ENCODE measurements around the gene XRN2.
"Not testable (repeated sequence)": the region's sequence is repeated elsewhere in the genome, so short reads cannot be mapped to it uniquely, and the experiment has no call there.

The XRN2 gene

DNA sequence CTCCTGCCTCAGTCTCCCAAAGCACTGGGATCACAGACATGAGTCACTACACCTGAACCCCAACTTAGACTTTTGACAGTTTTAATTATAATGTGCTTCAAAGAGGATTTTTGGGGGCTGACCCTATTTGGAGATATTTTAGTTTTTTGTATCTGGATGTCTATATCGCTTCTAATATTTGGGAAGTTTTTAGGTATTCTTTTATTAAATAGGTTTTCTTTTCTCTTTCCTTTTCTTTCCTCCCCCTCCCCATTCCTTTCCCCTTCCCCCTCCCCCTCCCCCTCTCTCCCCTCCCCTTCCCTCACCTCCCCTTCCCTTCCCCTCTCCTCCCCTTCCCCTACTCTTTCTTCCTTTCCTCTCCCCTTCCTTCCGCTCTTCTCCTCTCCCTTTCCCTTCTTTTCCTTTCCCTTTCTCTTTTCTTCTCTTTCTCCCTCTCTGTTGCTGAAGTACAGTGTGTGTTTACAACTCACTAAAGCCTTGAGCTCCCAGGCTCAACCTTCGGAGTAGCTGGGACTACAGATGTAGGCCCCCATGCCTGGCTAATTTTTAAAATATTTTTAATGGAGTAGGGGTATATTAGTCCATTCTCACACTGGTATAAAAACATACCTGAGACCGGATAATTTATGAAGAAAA, 118.6 kb downstream of the XRN2 start:
- no peak overlapping the region for H3K4me3 ChIP-seq (ENCODE audit: low read length)
- no peaks in the 10 kb centered on the region for H4K20me1 ChIP-seq (ENCODE audit: insufficient read depth, low read length)
- H2AFZ ChIP-seq (ENCODE audit: low read depth, low read length), result no peak overlapping the region
- H3K36me3 ChIP-seq (replicated peaks; ENCODE audit: low read depth, low read length), result no peaks in the 10 kb centered on the region
- peaks cover 15% of the 10 kb centered on the region; the same call in 1 of the 2 replicates for H3K9me3 ChIP-seq (ENCODE audit: insufficient read depth, low read length)
- TF ChIP-seq EZH2phosphoT487 (IDR thresholded peaks at IDR 0.05; ENCODE audit: low read depth), result no peak
- TF ChIP-seq, protein P1, sequence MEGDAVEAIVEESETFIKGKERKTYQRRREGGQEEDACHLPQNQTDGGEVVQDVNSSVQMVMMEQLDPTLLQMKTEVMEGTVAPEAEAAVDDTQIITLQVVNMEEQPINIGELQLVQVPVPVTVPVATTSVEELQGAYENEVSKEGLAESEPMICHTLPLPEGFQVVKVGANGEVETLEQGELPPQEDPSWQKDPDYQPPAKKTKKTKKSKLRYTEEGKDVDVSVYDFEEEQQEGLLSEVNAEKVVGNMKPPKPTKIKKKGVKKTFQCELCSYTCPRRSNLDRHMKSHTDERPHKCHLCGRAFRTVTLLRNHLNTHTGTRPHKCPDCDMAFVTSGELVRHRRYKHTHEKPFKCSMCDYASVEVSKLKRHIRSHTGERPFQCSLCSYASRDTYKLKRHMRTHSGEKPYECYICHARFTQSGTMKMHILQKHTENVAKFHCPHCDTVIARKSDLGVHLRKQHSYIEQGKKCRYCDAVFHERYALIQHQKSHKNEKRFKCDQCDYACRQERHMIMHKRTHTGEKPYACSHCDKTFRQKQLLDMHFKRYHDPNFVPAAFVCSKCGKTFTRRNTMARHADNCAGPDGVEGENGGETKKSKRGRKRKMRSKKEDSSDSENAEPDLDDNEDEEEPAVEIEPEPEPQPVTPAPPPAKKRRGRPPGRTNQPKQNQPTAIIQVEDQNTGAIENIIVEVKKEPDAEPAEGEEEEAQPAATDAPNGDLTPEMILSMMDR (IDR thresholded peaks at IDR 0.05; ENCODE audit: low read depth, low read length), result no peak
- no peak overlapping the region for H3K9ac ChIP-seq (ENCODE audit: low read length)
- H3K27me3 ChIP-seq (ENCODE audit: low read depth, low read length), result no peaks in the 10 kb centered on the region
- H3K79me2 ChIP-seq (ENCODE audit: low read length), result no peaks in the 10 kb centered on the region
- no peak overlapping the region for H3K4me2 ChIP-seq (ENCODE audit: low read length)
- no peak overlapping the region for H3K27ac ChIP-seq (ENCODE audit: low read length)
- no peaks in the 10 kb centered on the region for H3K4me1 ChIP-seq (ENCODE audit: low read length)

DNA sequence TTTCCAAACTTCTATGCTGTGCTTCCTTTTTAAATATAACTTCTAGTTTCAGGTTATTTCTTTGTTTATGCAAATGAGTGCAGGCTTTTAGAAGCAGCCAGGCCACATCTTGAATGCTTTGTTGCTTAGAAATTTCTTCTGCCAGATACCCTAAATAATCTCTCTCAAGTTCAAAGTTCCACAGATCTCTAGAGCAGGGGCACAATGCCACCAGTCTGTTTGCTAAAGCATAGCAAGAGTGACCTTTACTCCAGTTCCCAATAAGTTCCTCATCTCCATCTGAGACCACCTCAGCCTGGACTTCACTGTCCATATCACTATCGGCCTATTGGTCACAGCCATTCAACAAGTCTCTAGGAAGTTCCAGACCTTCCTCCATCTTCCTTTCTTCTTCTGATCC, 120.6 kb downstream of the XRN2 start:
- H3K27me3 ChIP-seq (ENCODE audit: low read depth, low read length); H3K27ac ChIP-seq (ENCODE audit: low read length); H3K4me2 ChIP-seq (ENCODE audit: low read length); H3K36me3 ChIP-seq (replicated peaks; ENCODE audit: low read depth, low read length); H3K4me3 ChIP-seq (ENCODE audit: low read length); H3K9ac ChIP-seq (ENCODE audit: low read length); H4K20me1 ChIP-seq (ENCODE audit: insufficient read depth, low read length); H2AFZ ChIP-seq (ENCODE audit: low read depth, low read length); H3K79me2 ChIP-seq (ENCODE audit: low read length); H3K4me1 ChIP-seq (ENCODE audit: low read length): not testable (repeated sequence)
- H3K9me3 ChIP-seq (ENCODE audit: insufficient read depth, low read length), result peaks cover 15% of the 10 kb centered on the region; the same call in 1 of the 2 replicates

DNA sequence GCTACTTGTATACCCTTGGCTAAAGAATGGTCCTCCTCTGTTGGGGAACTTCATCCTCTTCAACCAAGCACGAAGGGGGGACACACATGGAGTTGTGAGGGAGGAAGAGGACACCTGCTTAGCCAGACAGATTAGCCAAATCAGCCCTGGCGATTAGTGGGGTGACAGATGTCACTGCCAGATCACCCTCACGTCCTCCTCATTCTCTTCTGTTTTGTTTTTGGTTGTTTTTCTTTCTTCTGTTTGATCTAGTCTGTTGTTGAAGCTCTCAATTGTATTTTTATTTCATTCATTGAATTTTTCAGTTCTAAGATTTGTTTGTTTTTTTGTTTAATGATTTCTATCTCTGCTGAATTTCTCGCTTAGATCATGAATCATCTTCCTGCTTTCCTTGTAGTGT, 121.7 kb downstream of the XRN2 start:
- Histone ChIP-seq H4K20me1 (ENCODE audit: insufficient read depth, low read length) (no peaks in the 10 kb centered on the region), H3K9ac (ENCODE audit: low read length) (no peak overlapping the region), H3K27me3 (ENCODE audit: low read depth, low read length) (no peaks in the 10 kb centered on the region; the same call in 1 of the 2 replicates), H3K4me1 (ENCODE audit: low read length) (no peaks in the 10 kb centered on the region), H3K9me3 (ENCODE audit: insufficient read depth, low read length) (peaks cover 15% of the 10 kb centered on the region; the same call in 1 of the 2 replicates), H3K27ac (ENCODE audit: low read length) (no peak overlapping the region), H3K4me2 (ENCODE audit: low read length) (no peak overlapping the region), H3K36me3 (replicated peaks; ENCODE audit: low read depth, low read length) (no peaks in the 10 kb centered on the region), H3K4me3 (ENCODE audit: low read length) (no peak overlapping the region), H2AFZ (ENCODE audit: low read depth, low read length) (no peak overlapping the region), H3K79me2 (ENCODE audit: low read length) (no peaks in the 10 kb centered on the region)
- no peak for TF ChIP-seq EZH2phosphoT487 (IDR thresholded peaks at IDR 0.05; ENCODE audit: low read depth)
- TF ChIP-seq, protein P1 (IDR thresholded peaks at IDR 0.05; ENCODE audit: low read depth, low read length), result no peak

DNA sequence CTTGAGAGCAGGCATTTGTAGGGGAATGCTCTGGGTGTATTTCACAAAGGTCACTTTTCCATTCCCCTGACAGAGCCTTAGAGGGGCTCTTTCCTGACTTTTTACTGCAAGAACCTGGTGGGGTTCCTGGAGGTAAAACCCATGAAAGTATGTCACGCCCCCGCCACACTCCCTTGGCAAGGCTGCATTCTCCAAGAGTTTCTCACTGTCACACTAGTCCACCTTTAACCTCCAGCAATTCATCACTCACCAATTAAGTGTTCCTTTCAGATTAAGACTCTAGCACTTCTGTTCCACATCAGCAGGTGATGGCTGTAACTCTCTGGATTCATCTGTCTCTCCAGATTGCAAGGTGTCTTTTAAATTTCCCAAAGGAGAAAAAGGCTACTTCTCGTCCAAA, 126.9 kb downstream of the XRN2 start:
- Histone ChIP-seq H4K20me1 (ENCODE audit: insufficient read depth, low read length) (no peaks in the 10 kb centered on the region), H2AFZ (ENCODE audit: low read depth, low read length) (no peak overlapping the region), H3K27me3 (ENCODE audit: low read depth, low read length) (peaks cover 19% of the 10 kb centered on the region), H3K36me3 (replicated peaks; ENCODE audit: low read depth, low read length) (no peaks in the 10 kb centered on the region), H3K4me1 (ENCODE audit: low read length) (no peaks in the 10 kb centered on the region), H3K9ac (ENCODE audit: low read length) (no peak overlapping the region), H3K4me3 (ENCODE audit: low read length) (no peak overlapping the region), H3K79me2 (ENCODE audit: low read length) (no peaks in the 10 kb centered on the region), H3K9me3 (ENCODE audit: insufficient read depth, low read length) (peaks cover 9% of the 10 kb centered on the region; the same call in 1 of the 2 replicates), H3K27ac (ENCODE audit: low read length) (no peak overlapping the region), H3K4me2 (ENCODE audit: low read length) (no peak overlapping the region)
- no peak for TF ChIP-seq EZH2phosphoT487 (IDR thresholded peaks at IDR 0.05; ENCODE audit: low read depth)
- TF ChIP-seq, protein P1 (IDR thresholded peaks at IDR 0.05; ENCODE audit: low read depth, low read length), result no peak

Data from OCI-LY3 (cell line).